K562 (cell line): Measurements from ENCODE around the gene VDR. TPM values are rescaled to one million over a fixed set of nuclear protein-coding genes. Genes with fewer than 3 reads are reported as not detected.
A peak's percentile ranks its signal among the peaks of the same experiment; 100 is the strongest.

ENCODE experiments used
- CHD4 ChIP-seq: fragments of 200-600 bp; sonication (generic); IDR thresholded peaks from 3 replicates; pipeline ENCODE4 v1.6.1; 2012; ENCODE audit warnings: low read depth, mild to moderate bottlenecking, mixed read lengths, low read length, inconsistent platforms; ENCODE audit not compliant: insufficient read depth, insufficient replicate concordance, poor library complexity, severe bottlenecking
- KLF1 ChIP-seq: fragments of 450-650 bp; IDR thresholded peaks from 2 replicates; pipeline ENCODE4 v1.6.1; 2016; ENCODE audit warnings: missing genetic modification characterization, missing compliant biosample characterization
- MAFK ChIP-seq: IDR thresholded peaks from 2 replicates; pipeline ENCODE4 v1.6.1; 2011; ENCODE audit warnings: low read length, improper control_type of control experiment
- MEIS2 ChIP-seq: fragments of 450-650 bp; IDR thresholded peaks from 2 replicates; pipeline ENCODE4 v1.6.1; 2014; ENCODE audit warnings: mild to moderate bottlenecking; ENCODE audit not compliant: partially characterized antibody
- SIX5 ChIP-seq, 2 experiments: IDR thresholded peaks; 2 replicates each; pipeline ENCODE4 v1.6.1; 2011; ENCODE audit warnings: low read length in 2 of 2, borderline replicate concordance in 1 of 2, low read depth in 1 of 2, mild to moderate bottlenecking in 1 of 2, moderate library complexity in 1 of 2; ENCODE audit not compliant: insufficient read depth in 1 of 2
- SMAD1 ChIP-seq: fragments of 150-350 bp; IDR thresholded peaks from 2 replicates; pipeline ENCODE4 v1.6.1; 2014; ENCODE audit warnings: low read length, low read depth; ENCODE audit not compliant: partially characterized antibody
- SOX6 ChIP-seq: fragments of 450-650 bp; IDR thresholded peaks from 2 replicates; pipeline ENCODE4 v1.6.1; 2014; ENCODE audit warnings: mild to moderate bottlenecking
- TAF1 ChIP-seq: IDR thresholded peaks from 2 replicates; pipeline ENCODE4 v1.6.1; 2011; ENCODE audit warnings: mild to moderate bottlenecking, low read length, moderate library complexity; ENCODE audit not compliant: insufficient read depth, control insufficient read depth, severe bottlenecking; ENCODE audit errors: extremely low read depth
- TGIF2 ChIP-seq: sonication (generic); formaldehyde crosslinking; IDR thresholded peaks from 2 replicates; pipeline ENCODE4 v1.8.1; 2022; ENCODE audit warnings: mild to moderate bottlenecking, missing genetic modification reagents, moderate library complexity
- ZBTB49 ChIP-seq: sonication (generic); formaldehyde crosslinking; IDR thresholded peaks from 2 replicates; pipeline ENCODE4 v1.8.0; 2022; ENCODE audit warnings: missing genetic modification reagents, mild to moderate bottlenecking, borderline replicate concordance
- ZNF121 ChIP-seq: sonication (generic); formaldehyde crosslinking; conservative IDR thresholded peaks from 2 replicates; pipeline ENCODE4 v1.8.0; 2022; ENCODE audit warnings: missing genetic modification reagents
- ZNF224 ChIP-seq: sonication (generic); formaldehyde crosslinking; IDR thresholded peaks from 2 replicates; pipeline ENCODE4 v1.8.0; 2022; ENCODE audit warnings: mild to moderate bottlenecking, missing genetic modification reagents
- ZNF274 ChIP-seq: IDR thresholded peaks from 2 replicates; pipeline ENCODE4 v1.6.1; 2011; ENCODE audit warnings: low read depth, mild to moderate bottlenecking, low read length, moderate library complexity, borderline replicate concordance
- ZNF584 ChIP-seq: fragments of 200-800 bp; sonication (Bioruptor generic); IDR thresholded peaks from 2 replicates; pipeline ENCODE4 v1.6.1; 2016; ENCODE audit warnings: low read depth, mild to moderate bottlenecking, missing genetic modification characterization, missing compliant biosample characterization
- ZNF655 ChIP-seq: fragments of 250-450 bp; sonication (Bioruptor Pico); IDR thresholded peaks from 2 replicates; pipeline ENCODE4 v1.5.0; 2021
- ZNF668 ChIP-seq: fragments of 250-450 bp; sonication (Bioruptor Pico); IDR thresholded peaks from 2 replicates; pipeline ENCODE4 v1.8.0; 2022; ENCODE audit warnings: mild to moderate bottlenecking, inconsistent platforms
- polyA plus RNA-seq, 8 experiments: library from polyadenylated mRNA; depleted of rRNA in 4 of 8; stranded (reverse) in 5 of 8; unstranded in 3 of 8; fragments of >200 nt; fragmentation: Nextera tagmentation in 2 of 8; fragmentation: Illumina TruSeq in 1 of 8; extraction: Ambion mirVana in 2 of 8; extraction: Trizol in 1 of 8; gene quantifications; 2 replicates each; pipeline versions ENCODE4 v1.2.1 to v1.2.3, GENCODE V29; 2011 to 2014; ENCODE audit warnings: inconsistent platforms in 1 of 8, missing spikeins in 1 of 8
- total RNA-seq, 7 experiments: library from RNA; depleted of rRNA in 6 of 7; stranded (reverse); fragments of >200 nt in 6 of 7; fragmentation: Illumina TruSeq in 2 of 7; extraction: Trizol in 2 of 7; gene quantifications; 2 replicates each; pipeline versions ENCODE4 v1.2.1 to v1.2.3, GENCODE V29; 2011 to 2021; ENCODE audit warnings: low replicate concordance in 1 of 7
- TF ChIP-seq, protein P1 (sequence below): fragments of 450-650 bp; IDR thresholded peaks from 2 replicates; pipeline ENCODE4 v1.6.1; 2016; ENCODE audit warnings: low read depth

Gene VDR
- total and polyA plus RNA-seq, 9 of the 15 experiments (the other 6 are each of a cell fraction or from before 2014, with no cell fraction given) = 0.61 to 4.8 (median 2.0) TPM

DNA sequence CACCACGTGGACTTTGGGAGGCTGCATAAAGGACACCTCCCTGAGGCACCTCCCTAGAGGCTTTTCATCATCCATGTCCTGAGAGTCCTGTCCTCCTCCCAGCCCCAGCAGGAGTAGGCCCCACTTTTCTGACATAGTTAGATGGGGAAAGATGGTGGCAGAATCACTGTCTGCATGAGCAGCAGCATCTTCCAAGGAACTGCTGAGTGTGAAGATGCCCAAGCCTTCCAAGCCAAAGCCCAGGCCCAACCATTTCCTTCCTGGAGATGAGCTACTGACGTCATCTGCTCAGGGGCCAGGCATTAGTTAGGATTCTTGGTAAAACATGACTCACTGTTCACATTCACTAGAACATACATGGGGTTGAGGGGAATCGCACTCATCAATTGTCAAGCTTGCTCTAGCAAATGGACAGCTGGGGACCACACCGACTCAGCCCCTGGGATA lies 37.3 kb downstream of the VDR start (continued):
- TF ChIP-seq ZBTB49 (no peak), MEIS2 (peak; percentile 41), TAF1 (no peak), ZNF121 (no peak), ZNF274 (no peak), ZNF584 (CRISPR knock-in tag) (peak; percentile 79), CHD4 (no peak), ZNF668 (CRISPR knock-in tag) (no peak), KLF1 (tag) (no peak), MAFK (0 out of 2 replicates have a peak, but pooled peaks have one; percentile 6), ZNF224 (no peak), SIX5 (IDR thresholded peaks at IDR 0.05; ENCODE audit: borderline replicate concordance in 1 of 2, insufficient read depth in 1 of 2, low read depth in 1 of 2, low read length in 2 of 2) (no peak), ZNF655 (CRISPR knock-in tag) (no peak), SMAD1 (no peak), SOX6 (no peak), TGIF2 (CRISPR knock-in tag) (no peak)
- TF ChIP-seq, protein P1, sequence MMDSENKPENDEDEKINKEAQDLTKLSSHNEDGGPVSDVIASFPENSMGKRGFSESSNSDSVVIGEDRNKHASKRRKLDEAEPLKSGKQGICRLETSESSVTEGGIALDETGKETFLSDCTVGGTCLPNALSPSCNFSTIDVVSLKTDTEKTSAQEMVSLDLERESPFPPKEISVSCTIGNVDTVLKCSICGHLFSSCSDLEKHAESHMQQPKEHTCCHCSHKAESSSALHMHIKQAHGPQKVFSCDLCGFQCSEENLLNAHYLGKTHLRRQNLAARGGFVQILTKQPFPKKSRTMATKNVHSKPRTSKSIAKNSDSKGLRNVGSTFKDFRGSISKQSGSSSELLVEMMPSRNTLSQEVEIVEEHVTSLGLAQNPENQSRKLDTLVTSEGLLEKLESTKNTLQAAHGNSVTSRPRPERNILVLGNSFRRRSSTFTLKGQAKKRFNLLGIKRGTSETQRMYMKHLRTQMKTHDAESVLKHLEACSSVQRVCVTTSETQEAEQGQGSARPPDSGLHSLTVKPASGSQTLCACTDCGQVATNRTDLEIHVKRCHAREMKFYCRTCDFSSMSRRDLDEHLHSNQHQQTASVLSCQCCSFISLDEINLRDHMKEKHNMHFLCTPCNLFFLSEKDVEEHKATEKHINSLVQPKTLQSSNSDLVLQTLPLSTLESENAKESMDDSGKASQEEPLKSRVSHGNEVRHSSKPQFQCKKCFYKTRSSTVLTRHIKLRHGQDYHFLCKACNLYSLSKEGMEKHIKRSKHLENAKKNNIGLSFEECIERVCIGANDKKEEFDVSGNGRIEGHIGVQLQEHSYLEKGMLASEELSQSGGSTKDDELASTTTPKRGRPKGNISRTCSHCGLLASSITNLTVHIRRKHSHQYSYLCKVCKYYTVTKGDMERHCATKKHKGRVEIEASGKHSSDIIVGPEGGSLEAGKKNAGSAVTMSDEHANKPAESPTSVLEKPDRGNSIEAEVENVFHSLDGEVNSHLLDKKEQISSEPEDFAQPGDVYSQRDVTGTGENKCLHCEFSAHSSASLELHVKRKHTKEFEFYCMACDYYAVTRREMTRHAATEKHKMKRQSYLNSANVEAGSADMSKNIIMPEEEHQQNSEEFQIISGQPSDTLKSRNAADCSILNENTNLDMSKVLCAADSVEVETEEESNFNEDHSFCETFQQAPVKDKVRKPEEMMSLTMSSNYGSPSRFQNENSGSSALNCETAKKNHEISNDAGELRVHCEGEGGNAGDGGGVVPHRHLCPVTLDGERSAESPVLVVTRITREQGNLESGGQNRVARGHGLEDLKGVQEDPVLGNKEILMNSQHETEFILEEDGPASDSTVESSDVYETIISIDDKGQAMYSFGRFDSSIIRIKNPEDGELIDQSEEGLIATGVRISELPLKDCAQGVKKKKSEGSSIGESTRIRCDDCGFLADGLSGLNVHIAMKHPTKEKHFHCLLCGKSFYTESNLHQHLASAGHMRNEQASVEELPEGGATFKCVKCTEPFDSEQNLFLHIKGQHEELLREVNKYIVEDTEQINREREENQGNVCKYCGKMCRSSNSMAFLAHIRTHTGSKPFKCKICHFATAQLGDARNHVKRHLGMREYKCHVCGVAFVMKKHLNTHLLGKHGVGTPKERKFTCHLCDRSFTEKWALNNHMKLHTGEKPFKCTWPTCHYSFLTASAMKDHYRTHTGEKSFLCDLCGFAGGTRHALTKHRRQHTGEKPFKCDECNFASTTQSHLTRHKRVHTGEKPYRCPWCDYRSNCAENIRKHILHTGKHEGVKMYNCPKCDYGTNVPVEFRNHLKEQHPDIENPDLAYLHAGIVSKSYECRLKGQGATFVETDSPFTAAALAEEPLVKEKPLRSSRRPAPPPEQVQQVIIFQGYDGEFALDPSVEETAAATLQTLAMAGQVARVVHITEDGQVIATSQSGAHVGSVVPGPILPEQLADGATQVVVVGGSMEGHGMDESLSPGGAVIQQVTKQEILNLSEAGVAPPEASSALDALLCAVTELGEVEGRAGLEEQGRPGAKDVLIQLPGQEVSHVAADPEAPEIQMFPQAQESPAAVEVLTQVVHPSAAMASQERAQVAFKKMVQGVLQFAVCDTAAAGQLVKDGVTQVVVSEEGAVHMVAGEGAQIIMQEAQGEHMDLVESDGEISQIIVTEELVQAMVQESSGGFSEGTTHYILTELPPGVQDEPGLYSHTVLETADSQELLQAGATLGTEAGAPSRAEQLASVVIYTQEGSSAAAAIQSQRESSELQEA = no peak
